Trophoblast cell (in vitro differentiated cells and primary cell): ENCODE data around the gene BTBD9.

Experiments
- DNase-seq, 2 donors: peaks; one replicate each; pipeline ENCODE4 v3.0.0-alpha.2; 2016
- H2AFZ ChIP-seq: 2 replicates; pipeline ENCODE4 v1.6.1; 2013; ENCODE audit warnings: low read length, moderate library complexity, mild to moderate bottlenecking; ENCODE audit not compliant: insufficient read depth, poor library complexity
- H2AK5ac ChIP-seq: 2 replicates; pipeline ENCODE4 v1.6.1; 2013; ENCODE audit warnings: mild to moderate bottlenecking, low read length
- H2BK120ac ChIP-seq: 2 replicates; pipeline ENCODE4 v1.6.1; 2013; ENCODE audit warnings: low read length, mild to moderate bottlenecking, moderate library complexity; ENCODE audit not compliant: insufficient read depth, poor library complexity
- H2BK12ac ChIP-seq: 2 replicates; pipeline ENCODE4 v1.6.1; 2013; ENCODE audit warnings: mild to moderate bottlenecking, low read length, moderate library complexity
- H2BK5ac ChIP-seq: 2 replicates; pipeline ENCODE4 v1.6.1; 2013; ENCODE audit warnings: low read length, low read depth, moderate library complexity, mild to moderate bottlenecking; ENCODE audit not compliant: poor library complexity
- H3K14ac ChIP-seq: 2 replicates; pipeline ENCODE4 v1.6.1; 2013; ENCODE audit warnings: mild to moderate bottlenecking, low read length
- H3K18ac ChIP-seq: 2 replicates; pipeline ENCODE4 v1.6.1; 2013; ENCODE audit warnings: mild to moderate bottlenecking, low read length
- H3K23ac ChIP-seq: 2 replicates; pipeline ENCODE4 v1.6.1; 2013; ENCODE audit warnings: low read length
- H3K27ac ChIP-seq: 2 replicates; pipeline ENCODE4 v1.5.1; 2013; ENCODE audit warnings: low read depth, mild to moderate bottlenecking, inconsistent platforms, low read length, moderate library complexity
- H3K27me3 ChIP-seq: 2 replicates; pipeline ENCODE4 v1.6.1; 2013; ENCODE audit warnings: inconsistent platforms, mild to moderate bottlenecking, low read length, moderate library complexity; ENCODE audit not compliant: insufficient read depth
- H3K36me3 ChIP-seq, 2 experiments: 1 replicate in 1 of 2; 2 replicates in 1 of 2; pipeline ENCODE4 v1.6.1; 2013; ENCODE audit warnings: low read length in 2 of 2, mild to moderate bottlenecking in 2 of 2, moderate library complexity in 1 of 2; ENCODE audit not compliant: insufficient read depth in 2 of 2, control insufficient read depth in 1 of 2
- H3K4ac ChIP-seq: 2 replicates; pipeline ENCODE4 v1.6.1; 2013; ENCODE audit warnings: low read depth, mild to moderate bottlenecking, low read length, moderate library complexity
- H3K4me1 ChIP-seq, 2 experiments: 1 replicate in 1 of 2; 2 replicates in 1 of 2; pipeline ENCODE4 v1.6.1; 2013; ENCODE audit warnings: low read length in 2 of 2, mild to moderate bottlenecking in 2 of 2, moderate library complexity in 1 of 2; ENCODE audit not compliant: insufficient read depth in 2 of 2, control insufficient read depth in 1 of 2
- H3K4me2 ChIP-seq: 2 replicates; pipeline ENCODE4 v1.6.1; 2013; ENCODE audit warnings: inconsistent platforms, mild to moderate bottlenecking, low read length, moderate library complexity
- H3K4me3 ChIP-seq: 2 replicates; pipeline ENCODE4 v1.5.1; 2013; ENCODE audit warnings: mild to moderate bottlenecking, low read depth, low read length, inconsistent platforms
- H3K79me1 ChIP-seq: one replicate; pipeline ENCODE4 v1.6.1; 2013; ENCODE audit warnings: low read length
- H3K79me2 ChIP-seq: 2 replicates; pipeline ENCODE4 v1.6.1; 2013; ENCODE audit warnings: low read length, mild to moderate bottlenecking; ENCODE audit not compliant: control insufficient read depth, insufficient read depth, poor library complexity
- H3K9ac ChIP-seq: 2 replicates; pipeline ENCODE4 v1.6.1; 2013; ENCODE audit warnings: mild to moderate bottlenecking, low read length
- H3K9me3 ChIP-seq: 2 replicates; pipeline ENCODE4 v1.6.1; 2013; ENCODE audit warnings: low read depth, mild to moderate bottlenecking, control low read depth, inconsistent platforms, low read length; ENCODE audit not compliant: insufficient read depth
- H4K12ac ChIP-seq: 2 replicates; pipeline ENCODE4 v1.6.1; 2013; ENCODE audit warnings: low read depth, mild to moderate bottlenecking, low read length, moderate library complexity
- H4K8ac ChIP-seq: 2 replicates; pipeline ENCODE4 v1.6.1; 2013; ENCODE audit warnings: low read depth, mild to moderate bottlenecking, low read length, moderate library complexity
- H4K91ac ChIP-seq: one replicate; pipeline ENCODE4 v1.6.1; 2013; ENCODE audit warnings: low read depth, mild to moderate bottlenecking, low read length, moderate library complexity
- WGBS: extraction: QIAGEN DNeasy Blood & Tissue Kit; methylation state at CpG from one replicate; pipeline ENCODE4 v1.1.7; 2013; ENCODE audit warnings: missing lambda C conversion rate; ENCODE audit not compliant: insufficient read length, insufficient coverage; ENCODE audit errors: extremely low coverage; 5-methylcytosine and 5-hydroxymethylcytosine counted together

Gene BTBD9

DNA sequence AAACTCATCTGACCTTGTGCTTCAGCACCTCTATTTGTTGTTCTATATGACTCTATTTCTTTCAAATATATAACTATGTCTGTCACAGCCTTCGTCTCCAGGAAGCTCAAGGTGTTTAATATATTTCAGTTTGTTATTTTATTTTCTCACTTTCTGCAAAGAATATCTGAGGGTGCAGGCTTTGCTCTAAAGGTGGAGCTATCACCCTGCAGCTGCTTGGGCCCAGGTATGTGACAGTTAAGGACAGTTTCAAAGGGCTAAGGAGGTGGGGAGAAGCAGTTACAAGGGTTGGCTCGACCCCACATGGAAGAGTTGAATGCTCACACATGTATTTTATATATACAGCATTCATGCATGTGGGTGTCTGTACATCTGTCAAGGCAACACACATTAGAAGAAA, 405.6 kb downstream of the BTBD9 start:
- Histone ChIP-seq H3K9ac (no peak overlapping the region), H3K36me3 (no peaks in the 10 kb centered on the region), H3K23ac (no peak overlapping the region), H2BK12ac (no peak overlapping the region), H2BK5ac (no peak overlapping the region), H3K4me1 (no peaks in the 10 kb centered on the region), H4K8ac (no peak overlapping the region), H3K18ac (no peak overlapping the region), H3K27me3 (no peaks in the 10 kb centered on the region), H3K14ac (no peak overlapping the region), H3K27ac (no peak overlapping the region), H4K12ac (no peak overlapping the region), H4K91ac (no peak overlapping the region), H3K4me2 (no peak overlapping the region), H3K4me3 (no peak overlapping the region), H2AK5ac (no peak overlapping the region), H3K9me3 (no peaks in the 10 kb centered on the region), H3K4ac (no peak overlapping the region), H2BK120ac (no peak overlapping the region), H3K79me1 (no peaks in the 10 kb centered on the region), H2AFZ (no peak overlapping the region), H3K79me2 (no peaks in the 10 kb centered on the region)
- WGBS: no CpG with 5 or more reads among the region's 2 CpGs
- DNase-seq: no peak

- Histone ChIP-seq H3K14ac (no peak overlapping the region), H3K36me3 (no peaks in the 10 kb centered on the region), H3K23ac (no peak overlapping the region), H3K27me3 (no peaks in the 10 kb centered on the region), H2AFZ (no peak overlapping the region), H2BK120ac (no peak overlapping the region), H3K79me1 (no peaks in the 10 kb centered on the region), H3K4me2 (no peak overlapping the region), H3K27ac (no peak overlapping the region), H3K9ac (no peak overlapping the region), H3K4me1 (no peaks in the 10 kb centered on the region), H2BK5ac (no peak overlapping the region), H2BK12ac (no peak overlapping the region), H4K12ac (no peak overlapping the region), H3K18ac (no peak overlapping the region), H3K79me2 (no peaks in the 10 kb centered on the region), H2AK5ac (no peak overlapping the region), H3K4ac (no peak overlapping the region), H4K8ac (no peak overlapping the region), H4K91ac (no peak overlapping the region), H3K4me3 (no peak overlapping the region), H3K9me3 (no peaks in the 10 kb centered on the region)
- DNase-seq: no peak
- WGBS: 100% methylated on average over 1 of the region's 5 CpGs
Observed at GRCh38 chr6:38233161-38233791, 406.5 kb downstream of the BTBD9 start.

DNA sequence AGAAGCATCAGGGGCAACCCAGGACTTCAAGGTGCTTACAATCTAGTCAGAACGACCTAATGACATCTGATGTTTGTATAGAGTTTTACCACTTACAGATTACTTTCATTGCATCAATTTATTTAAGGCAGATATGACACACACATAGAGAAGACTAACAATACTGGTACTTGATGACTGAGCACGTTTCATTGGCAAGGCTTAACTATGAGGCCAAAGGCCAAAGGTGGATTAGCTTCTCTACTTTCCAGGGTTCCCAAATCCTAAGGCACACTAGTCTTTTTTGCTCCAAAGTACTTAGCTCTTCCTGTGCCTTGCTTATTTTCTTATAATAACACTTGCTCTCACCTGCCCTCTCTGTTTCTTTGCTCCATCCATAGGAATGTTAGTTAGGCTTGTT, 414.0 kb downstream of the BTBD9 start:
- Histone ChIP-seq H3K18ac (no peak overlapping the region), H2BK12ac (no peak overlapping the region), H3K4me2 (no peak overlapping the region), H2AK5ac (no peak overlapping the region), H3K79me2 (no peaks in the 10 kb centered on the region), H4K8ac (no peak overlapping the region), H3K4me3 (no peak overlapping the region), H3K27me3 (no peaks in the 10 kb centered on the region), H3K79me1 (no peaks in the 10 kb centered on the region), H2AFZ (no peak overlapping the region), H3K4ac (no peak overlapping the region), H3K36me3 (no peaks in the 10 kb centered on the region), H3K9ac (no peak overlapping the region), H2BK5ac (no peak overlapping the region), H2BK120ac (no peak overlapping the region), H3K27ac (no peak overlapping the region), H3K14ac (no peak overlapping the region), H3K4me1 (no peaks in the 10 kb centered on the region), H4K91ac (no peak overlapping the region), H3K23ac (no peak overlapping the region), H3K9me3 (no peaks in the 10 kb centered on the region), H4K12ac (no peak overlapping the region)
- DNase-seq: no peak
- WGBS: no CpG with 5 or more reads among the region's 2 CpGs

DNA sequence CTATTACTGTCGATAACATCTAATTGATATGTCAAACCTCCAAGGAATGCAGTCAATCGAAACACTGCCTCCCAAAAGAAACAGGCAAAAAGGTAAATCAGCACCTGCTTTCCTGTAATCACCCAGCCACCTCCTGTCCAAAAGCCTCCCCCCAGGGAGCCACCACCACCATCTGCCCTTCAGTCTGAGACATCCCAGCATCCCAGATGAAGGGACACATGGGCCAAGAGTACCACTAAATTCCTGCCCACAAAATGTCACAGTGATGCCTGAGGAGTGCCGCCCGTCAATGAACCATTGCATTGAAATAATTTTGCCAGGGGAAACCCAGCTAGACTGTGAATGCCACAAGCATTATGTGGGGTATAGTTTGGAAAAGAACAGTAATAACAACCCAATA, 418.5 kb downstream of the BTBD9 start:
- H3K9ac ChIP-seq: no peak overlapping the region
- H4K12ac ChIP-seq: no peak overlapping the region
- no peak overlapping the region for H3K18ac ChIP-seq
- no CpG with 5 or more reads among the region's 4 CpGs for WGBS
- H3K36me3 ChIP-seq: no peaks in the 10 kb centered on the region
- H3K79me1 ChIP-seq: no peaks in the 10 kb centered on the region
- no peak overlapping the region for H3K4me3 ChIP-seq
- no peak overlapping the region for H2AFZ ChIP-seq
- H3K14ac ChIP-seq: no peak overlapping the region
- H2BK5ac ChIP-seq: no peak overlapping the region
- no peak overlapping the region for H3K4ac ChIP-seq
- H3K23ac ChIP-seq: no peak overlapping the region
- H3K79me2 ChIP-seq: no peaks in the 10 kb centered on the region
- no peaks in the 10 kb centered on the region for H3K9me3 ChIP-seq
- H3K27me3 ChIP-seq: no peaks in the 10 kb centered on the region
- no peaks in the 10 kb centered on the region for H3K4me1 ChIP-seq
- no peak overlapping the region for H3K4me2 ChIP-seq
- no peak overlapping the region for H2BK12ac ChIP-seq
- no peak overlapping the region for H2AK5ac ChIP-seq
- H2BK120ac ChIP-seq: no peak overlapping the region
- no peak for DNase-seq
- H3K27ac ChIP-seq: no peak overlapping the region
- no peak overlapping the region for H4K8ac ChIP-seq
- no peak overlapping the region for H4K91ac ChIP-seq
